Neural cell (in vitro differentiated cells): ENCODE results near the gene SORCS1.

Experiments
- CTCF ChIP-seq: fragments of 450-650 bp; IDR thresholded peaks from 2 replicates; pipeline ENCODE4 v1.5.1; 2014; ENCODE audit warnings: antibody characterized with exemption, mild to moderate bottlenecking, moderate library complexity; ENCODE audit not compliant: poor library complexity, severe bottlenecking
- REST ChIP-seq: IDR thresholded peaks from 2 replicates; pipeline ENCODE4 v1.6.1; 2012; ENCODE audit warnings: borderline replicate concordance
- TAF1 ChIP-seq: IDR thresholded peaks from 2 replicates; pipeline ENCODE4 v1.6.1; 2012; ENCODE audit warnings: low read depth

GRCh38 chr10:106877574-106877973, 286.9 kb downstream of the SORCS1 start:
- TF ChIP-seq REST (no peak), TAF1 (no peak), CTCF (no peak)
